Thyroid gland (tissue), 4 donors: Measurements from ENCODE around the gene FOXP1.

Source experiments
- POLR2A ChIP-seq, 2 donors: fragments of 450-650 bp; IDR thresholded peaks; one replicate each; pipeline ENCODE4 v1.6.1; 2017; ENCODE audit warnings: antibody characterized with exemption in 2 of 2, mild to moderate bottlenecking in 2 of 2, moderate library complexity in 1 of 2
- TF ChIP-seq, protein P1 (sequence below), 6 experiments: fragments of 200-600 bp in 3 of 6; fragments of 450-650 bp in 3 of 6; sonication (generic) in 3 of 6; IDR thresholded peaks; one replicate each; pipeline ENCODE4 v1.5.1; 2016 to 2019; ENCODE audit warnings: antibody characterized with exemption in 6 of 6, mild to moderate bottlenecking in 2 of 6, inconsistent platforms in 1 of 6, moderate library complexity in 1 of 6

DNA sequence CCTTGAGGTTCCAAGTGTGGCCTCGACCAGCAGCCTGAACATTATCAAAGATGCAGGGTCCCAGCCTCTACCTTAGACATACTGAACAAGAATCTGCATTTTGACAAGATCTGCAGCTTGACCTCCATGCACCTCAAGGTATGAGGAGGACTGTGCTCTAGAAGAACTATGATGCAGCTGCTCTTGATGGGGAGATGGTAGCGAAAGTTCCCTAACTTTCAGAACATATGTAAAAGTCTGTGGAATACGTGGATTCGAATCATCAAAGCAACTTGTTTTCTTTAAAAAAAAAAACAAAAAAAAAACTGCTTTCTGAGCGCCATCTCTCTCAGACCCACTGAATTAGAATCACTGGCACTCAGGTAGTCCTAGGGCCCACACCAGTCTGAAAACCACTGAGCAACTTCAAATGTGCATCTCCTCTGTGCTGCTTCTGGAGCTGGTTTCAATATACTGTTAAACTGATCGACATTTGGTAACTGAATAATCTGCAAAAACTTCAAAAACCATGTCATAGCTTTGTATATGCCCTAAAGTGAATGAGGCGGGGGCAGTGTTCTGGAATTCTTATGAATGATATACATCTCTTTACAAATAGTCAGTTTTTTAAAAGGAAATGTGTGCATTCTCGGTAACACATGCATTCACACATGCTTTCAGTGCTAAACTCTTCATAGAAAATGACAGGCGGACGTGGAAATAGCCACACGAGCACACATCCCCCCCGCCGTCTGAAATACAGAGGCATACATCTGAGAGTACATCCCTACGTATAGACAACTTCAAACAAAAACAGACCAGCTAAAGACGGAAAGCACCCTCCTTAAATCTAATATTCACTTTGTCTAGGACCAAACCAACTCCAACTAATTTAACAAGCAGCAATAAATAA is 128.8 kb downstream of the FOXP1 start:
- TF ChIP-seq, protein P1, sequence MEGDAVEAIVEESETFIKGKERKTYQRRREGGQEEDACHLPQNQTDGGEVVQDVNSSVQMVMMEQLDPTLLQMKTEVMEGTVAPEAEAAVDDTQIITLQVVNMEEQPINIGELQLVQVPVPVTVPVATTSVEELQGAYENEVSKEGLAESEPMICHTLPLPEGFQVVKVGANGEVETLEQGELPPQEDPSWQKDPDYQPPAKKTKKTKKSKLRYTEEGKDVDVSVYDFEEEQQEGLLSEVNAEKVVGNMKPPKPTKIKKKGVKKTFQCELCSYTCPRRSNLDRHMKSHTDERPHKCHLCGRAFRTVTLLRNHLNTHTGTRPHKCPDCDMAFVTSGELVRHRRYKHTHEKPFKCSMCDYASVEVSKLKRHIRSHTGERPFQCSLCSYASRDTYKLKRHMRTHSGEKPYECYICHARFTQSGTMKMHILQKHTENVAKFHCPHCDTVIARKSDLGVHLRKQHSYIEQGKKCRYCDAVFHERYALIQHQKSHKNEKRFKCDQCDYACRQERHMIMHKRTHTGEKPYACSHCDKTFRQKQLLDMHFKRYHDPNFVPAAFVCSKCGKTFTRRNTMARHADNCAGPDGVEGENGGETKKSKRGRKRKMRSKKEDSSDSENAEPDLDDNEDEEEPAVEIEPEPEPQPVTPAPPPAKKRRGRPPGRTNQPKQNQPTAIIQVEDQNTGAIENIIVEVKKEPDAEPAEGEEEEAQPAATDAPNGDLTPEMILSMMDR (IDR thresholded peaks at IDR 0.05): no peak
- TF ChIP-seq POLR2A (IDR thresholded peaks at IDR 0.05): no peak
